OCI-LY7 (cell line): ENCODE results near the gene CCNF.

Source experiments
- EZH2phosphoT487 ChIP-seq: fragments of 200-600 bp; sonication (generic); IDR thresholded peaks from 2 replicates; pipeline ENCODE4 v1.6.1; 2018; ENCODE audit warnings: low read depth, borderline replicate concordance, mild to moderate bottlenecking, mixed run types, antibody characterized with exemption, low read length, moderate library complexity, mixed read lengths
- TF ChIP-seq, protein P1 (sequence below): fragments of 200-600 bp; sonication (generic); conservative IDR thresholded peaks from 2 replicates; pipeline ENCODE4 v1.5.1; 2014; ENCODE audit warnings: mild to moderate bottlenecking, antibody characterized with exemption, low read length, moderate library complexity, mixed read lengths

GRCh38 chr16:2481676-2482075 lies 52.4 kb downstream of the CCNF start:
- TF ChIP-seq, protein P1, sequence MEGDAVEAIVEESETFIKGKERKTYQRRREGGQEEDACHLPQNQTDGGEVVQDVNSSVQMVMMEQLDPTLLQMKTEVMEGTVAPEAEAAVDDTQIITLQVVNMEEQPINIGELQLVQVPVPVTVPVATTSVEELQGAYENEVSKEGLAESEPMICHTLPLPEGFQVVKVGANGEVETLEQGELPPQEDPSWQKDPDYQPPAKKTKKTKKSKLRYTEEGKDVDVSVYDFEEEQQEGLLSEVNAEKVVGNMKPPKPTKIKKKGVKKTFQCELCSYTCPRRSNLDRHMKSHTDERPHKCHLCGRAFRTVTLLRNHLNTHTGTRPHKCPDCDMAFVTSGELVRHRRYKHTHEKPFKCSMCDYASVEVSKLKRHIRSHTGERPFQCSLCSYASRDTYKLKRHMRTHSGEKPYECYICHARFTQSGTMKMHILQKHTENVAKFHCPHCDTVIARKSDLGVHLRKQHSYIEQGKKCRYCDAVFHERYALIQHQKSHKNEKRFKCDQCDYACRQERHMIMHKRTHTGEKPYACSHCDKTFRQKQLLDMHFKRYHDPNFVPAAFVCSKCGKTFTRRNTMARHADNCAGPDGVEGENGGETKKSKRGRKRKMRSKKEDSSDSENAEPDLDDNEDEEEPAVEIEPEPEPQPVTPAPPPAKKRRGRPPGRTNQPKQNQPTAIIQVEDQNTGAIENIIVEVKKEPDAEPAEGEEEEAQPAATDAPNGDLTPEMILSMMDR = no peak
- no peak for TF ChIP-seq EZH2phosphoT487
